Kidney epithelial cell (primary cell): ENCODE data around the gene PFDN6. TPM values are rescaled to one million over a fixed set of nuclear protein-coding genes. Genes with fewer than 3 reads are reported as not detected.

Source experiments
- DNase-seq: peaks from one replicate; pipeline ENCODE4 v3.0.0-alpha.2; 2010; ENCODE audit warnings: low read depth
- H3K27me3 ChIP-seq: 2 replicates; pipeline ENCODE4 v1.6.0; 2011; ENCODE audit warnings: low read length; ENCODE audit not compliant: control insufficient read depth, insufficient read depth
- H3K36me3 ChIP-seq: 2 replicates; pipeline ENCODE4 v1.5.1; 2011; ENCODE audit warnings: low read length; ENCODE audit not compliant: control insufficient read depth, insufficient read depth
- H3K4me3 ChIP-seq: 2 replicates; pipeline ENCODE4 v1.5.1; 2011; ENCODE audit warnings: low read depth, mild to moderate bottlenecking, control low read depth, low read length
- total RNA-seq: library from RNA; depleted of rRNA; stranded (reverse); fragments of >200 nt; gene quantifications from 2 replicates; pipeline ENCODE4 v1.2.3, GENCODE V29; 2015
- TF ChIP-seq, protein P1 (sequence below): IDR thresholded peaks from 2 replicates; pipeline ENCODE4 v1.5.1; 2011; ENCODE audit warnings: mild to moderate bottlenecking, moderate library complexity, low read length, control low read depth, inconsistent platforms; ENCODE audit not compliant: insufficient read depth, poor library complexity, severe bottlenecking

PFDN6 gene
- total RNA-seq, 1 donor from 2014 or later = 51.4 TPM

DNA sequence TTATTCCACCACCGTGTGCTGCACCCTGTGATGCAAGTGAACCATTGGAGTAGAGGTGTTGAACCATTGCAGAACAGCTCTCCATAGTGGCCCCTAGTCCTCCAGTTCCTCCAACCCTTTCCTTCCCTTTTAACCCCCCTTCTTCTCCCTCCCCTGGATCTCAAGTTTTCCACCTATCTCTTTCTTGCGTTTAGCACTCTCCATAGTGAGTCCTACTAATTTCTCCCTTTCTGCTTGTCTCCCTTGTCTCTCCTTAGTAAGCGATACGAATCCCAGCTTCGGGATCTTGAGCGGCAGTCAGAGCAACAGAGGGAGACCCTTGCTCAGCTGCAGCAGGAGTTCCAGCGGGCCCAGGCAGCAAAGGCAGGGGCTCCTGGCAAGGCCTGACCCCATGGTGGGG lies 1.1 kb downstream of the PFDN6 start:
- no peak for DNase-seq
- Histone ChIP-seq H3K36me3 (peaks cover 1% of the 10 kb centered on the region), H3K4me3 (peak overlapping the region; percentile 83), H3K27me3 (no peaks in the 10 kb centered on the region)
- TF ChIP-seq, protein P1, sequence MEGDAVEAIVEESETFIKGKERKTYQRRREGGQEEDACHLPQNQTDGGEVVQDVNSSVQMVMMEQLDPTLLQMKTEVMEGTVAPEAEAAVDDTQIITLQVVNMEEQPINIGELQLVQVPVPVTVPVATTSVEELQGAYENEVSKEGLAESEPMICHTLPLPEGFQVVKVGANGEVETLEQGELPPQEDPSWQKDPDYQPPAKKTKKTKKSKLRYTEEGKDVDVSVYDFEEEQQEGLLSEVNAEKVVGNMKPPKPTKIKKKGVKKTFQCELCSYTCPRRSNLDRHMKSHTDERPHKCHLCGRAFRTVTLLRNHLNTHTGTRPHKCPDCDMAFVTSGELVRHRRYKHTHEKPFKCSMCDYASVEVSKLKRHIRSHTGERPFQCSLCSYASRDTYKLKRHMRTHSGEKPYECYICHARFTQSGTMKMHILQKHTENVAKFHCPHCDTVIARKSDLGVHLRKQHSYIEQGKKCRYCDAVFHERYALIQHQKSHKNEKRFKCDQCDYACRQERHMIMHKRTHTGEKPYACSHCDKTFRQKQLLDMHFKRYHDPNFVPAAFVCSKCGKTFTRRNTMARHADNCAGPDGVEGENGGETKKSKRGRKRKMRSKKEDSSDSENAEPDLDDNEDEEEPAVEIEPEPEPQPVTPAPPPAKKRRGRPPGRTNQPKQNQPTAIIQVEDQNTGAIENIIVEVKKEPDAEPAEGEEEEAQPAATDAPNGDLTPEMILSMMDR = no peak

DNA sequence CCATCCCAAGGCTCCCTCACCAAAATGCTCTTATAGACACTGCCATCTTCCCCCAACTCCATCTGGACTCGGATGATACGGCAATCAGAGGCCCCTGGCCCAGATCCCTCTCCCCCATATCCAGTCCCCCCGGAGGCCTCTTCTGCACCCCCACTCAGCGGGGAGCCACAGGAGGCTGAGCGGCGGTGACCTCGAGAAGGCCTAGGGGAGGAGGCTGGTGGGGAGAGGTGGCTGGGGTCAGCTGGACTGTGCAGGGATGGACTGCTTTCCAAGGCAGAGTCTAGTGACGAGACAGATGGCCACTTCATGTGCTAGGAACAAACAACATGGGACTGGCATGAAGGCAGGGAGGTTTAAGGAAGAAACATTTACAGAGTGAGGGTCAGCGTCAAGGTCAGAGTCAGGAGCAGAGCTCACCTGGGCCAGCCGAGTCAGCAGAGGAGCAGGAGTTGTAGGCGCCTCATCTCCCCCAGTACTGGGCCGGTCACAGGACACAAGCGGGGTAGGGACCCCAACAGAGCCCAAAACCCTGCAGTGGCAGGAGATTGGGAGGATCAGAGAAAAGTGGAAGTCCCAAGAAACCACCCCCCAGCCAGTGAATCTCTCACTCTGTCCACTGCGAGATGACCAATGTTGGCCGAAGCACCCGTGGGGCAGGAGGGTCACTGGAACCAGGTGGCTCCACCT lies 3.7 kb downstream of the PFDN6 start:
- no peak for DNase-seq
- TF ChIP-seq, protein P1 = no peak
- H3K27me3 ChIP-seq = no peaks in the 10 kb centered on the region
- no peak overlapping the region for H3K4me3 ChIP-seq
- H3K36me3 ChIP-seq = peaks cover 1% of the 10 kb centered on the region

DNA sequence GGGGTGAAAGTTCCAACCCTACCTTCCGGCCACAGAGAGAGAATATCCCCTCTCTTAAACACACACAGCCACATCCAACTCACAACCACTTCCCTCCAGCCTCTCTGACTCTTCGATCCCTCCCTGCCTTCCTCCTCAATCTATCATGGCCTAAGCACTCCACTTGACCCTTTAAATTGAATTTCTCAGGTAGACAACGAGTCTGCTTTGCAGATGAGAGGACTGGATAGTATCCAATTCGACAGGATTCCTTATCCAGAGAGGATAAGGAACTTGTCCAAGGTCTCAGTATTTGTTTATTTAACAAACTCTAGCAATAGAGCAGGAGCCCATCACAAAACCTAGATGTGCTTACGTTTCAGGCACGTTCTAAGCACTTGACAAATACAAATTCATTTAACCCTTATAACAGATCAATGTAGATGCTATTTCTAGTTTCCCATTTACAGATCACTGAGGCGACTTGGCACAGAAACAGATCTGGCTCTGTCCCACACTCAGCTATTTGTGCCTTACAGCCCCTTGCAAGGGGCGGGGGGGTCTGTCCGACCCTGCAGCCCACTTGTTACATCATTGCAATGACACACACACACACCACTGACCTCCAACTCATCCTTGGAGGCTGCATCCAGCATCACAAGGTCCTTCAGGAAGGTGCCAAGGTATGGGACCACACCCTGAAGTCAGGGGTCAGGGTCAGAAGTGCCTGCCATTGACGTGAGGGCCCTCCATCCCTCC lies 4.9 kb downstream of the PFDN6 start:
- Histone ChIP-seq H3K36me3 (peaks cover 1% of the 10 kb centered on the region), H3K27me3 (no peaks in the 10 kb centered on the region), H3K4me3 (no peak overlapping the region)
- DNase-seq = no peak
- TF ChIP-seq, protein P1 = no peak

DNA sequence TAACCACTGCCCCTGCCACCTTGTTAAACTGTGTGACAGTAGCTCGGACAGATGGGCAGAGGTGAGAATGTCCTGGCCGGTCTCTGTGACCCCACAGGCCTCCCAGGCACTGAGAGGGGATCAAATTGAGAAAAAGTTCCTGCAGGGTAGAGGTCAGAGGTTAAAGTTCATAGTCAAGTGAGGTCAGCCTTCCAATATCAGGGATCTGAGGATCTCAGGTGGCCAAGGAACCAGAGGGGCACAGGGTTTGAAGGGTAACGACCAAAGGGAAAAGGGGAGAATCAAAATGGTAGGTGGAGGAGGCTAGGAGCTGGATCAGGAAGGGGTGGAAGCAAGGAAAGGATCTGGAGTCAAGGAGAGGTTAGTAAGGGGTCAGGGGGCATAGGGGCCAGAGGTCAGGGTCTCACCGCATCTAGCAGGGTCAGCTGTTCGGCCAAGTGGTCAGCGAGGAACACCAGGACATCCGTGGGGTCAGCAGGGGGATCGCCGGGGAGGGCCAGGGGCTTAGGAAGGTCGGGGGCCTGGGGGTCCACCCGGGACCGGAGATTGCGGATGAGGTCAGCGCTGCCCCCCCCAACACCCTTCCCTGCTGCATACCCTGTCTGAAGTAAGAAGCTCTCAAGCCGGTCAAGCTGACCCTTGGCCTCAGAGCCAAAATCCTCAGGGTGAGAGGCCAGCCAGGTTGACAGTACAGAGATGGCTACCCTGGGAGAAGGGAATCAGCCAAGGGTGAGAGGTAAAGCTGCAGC lies 6.4 kb downstream of the PFDN6 start:
- DNase-seq = no peak
- TF ChIP-seq, protein P1 = no peak
- Histone ChIP-seq H3K4me3 (no peak overlapping the region), H3K36me3 (peaks cover 1% of the 10 kb centered on the region), H3K27me3 (no peaks in the 10 kb centered on the region)

DNA sequence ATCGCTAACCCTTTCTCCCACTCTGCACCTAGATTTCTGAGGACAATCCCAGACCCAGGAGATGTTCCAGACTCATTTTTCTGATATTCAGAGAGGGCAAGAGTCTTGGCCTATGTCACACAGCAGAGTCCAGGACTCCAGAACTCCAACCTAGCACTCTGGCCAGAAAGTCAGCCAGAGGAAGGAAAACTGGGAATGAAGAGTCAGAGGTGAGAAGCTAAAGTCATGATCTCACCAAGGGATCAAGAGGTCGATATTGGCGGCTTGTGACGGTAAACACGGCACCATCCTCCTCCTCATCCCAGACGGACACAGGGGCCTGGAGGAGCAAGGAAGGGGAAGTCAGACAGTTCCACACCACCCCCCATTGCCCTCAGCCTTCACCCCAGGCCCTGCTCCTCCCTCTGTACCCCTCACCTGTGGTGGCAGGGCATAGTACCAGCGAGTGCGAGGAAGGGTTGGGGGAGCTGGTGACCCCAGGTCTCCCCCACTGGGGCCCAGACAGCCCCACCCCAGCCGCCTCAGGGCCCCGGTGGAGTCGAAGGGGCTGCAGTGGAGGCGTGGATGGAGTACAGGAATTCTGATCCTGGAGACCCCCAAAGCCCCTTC lies 7.5 kb downstream of the PFDN6 start:
- no peak for DNase-seq
- Histone ChIP-seq H3K27me3 (no peaks in the 10 kb centered on the region), H3K4me3 (peak overlapping the region; percentile 82), H3K36me3 (peaks cover 1% of the 10 kb centered on the region)
- TF ChIP-seq, protein P1 = no peak
